Lower leg skin (tissue), 4 donors: ENCODE results near the gene VAV2. TPM values are rescaled to one million over a fixed set of nuclear protein-coding genes. Genes with fewer than 3 reads are reported as not detected.

ENCODE experiments used
- DNase-seq, 2 donors: peaks; one replicate each; pipeline ENCODE4 v3.0.0-alpha.2; 2019; ENCODE audit warnings: low spot score in 2 of 2
- H3K4me3 ChIP-seq: fragments of 200-600 bp; sonication (generic); 2 replicates; pipeline ENCODE4 v1.5.1; 2017; ENCODE audit warnings: mild to moderate bottlenecking, low read depth; ENCODE audit not compliant: poor library complexity, severe bottlenecking
- CTCF ChIP-seq, 3 donors: fragments of 450-650 bp; IDR thresholded peaks; one replicate each; pipeline ENCODE4 v1.5.1; 2016; ENCODE audit warnings: antibody characterized with exemption in 3 of 3, mild to moderate bottlenecking in 3 of 3, moderate library complexity in 2 of 3
- POLR2A ChIP-seq, 2 donors: fragments of 450-650 bp; IDR thresholded peaks; one replicate each; pipeline ENCODE4 v1.6.1; 2016 to 2017; ENCODE audit warnings: antibody characterized with exemption in 2 of 2, mild to moderate bottlenecking in 1 of 2, moderate library complexity in 1 of 2
- WGBS, 2 donors: methylation state at CpG; one replicate each; pipeline ENCODE4 v1.1.5; 2018; 5-methylcytosine and 5-hydroxymethylcytosine counted together
- intact Hi-C: fragments of 100-400 bp; cut with DNase I; formaldehyde crosslinking; loops from one replicate; pipeline ENCODE4 v1.15.0; 2023; ENCODE audit warnings: low total_unique reads
- total RNA-seq, 4 donors: library from RNA; depleted of rRNA; stranded (reverse); fragments of >200 nt; gene quantifications; one replicate each; pipeline ENCODE4 v1.1.0, GENCODE V29; 2016

The VAV2 gene
- total RNA-seq, 4 donors from 2014 or later = 6.8 to 9.1 (median 7.5) TPM

DNA sequence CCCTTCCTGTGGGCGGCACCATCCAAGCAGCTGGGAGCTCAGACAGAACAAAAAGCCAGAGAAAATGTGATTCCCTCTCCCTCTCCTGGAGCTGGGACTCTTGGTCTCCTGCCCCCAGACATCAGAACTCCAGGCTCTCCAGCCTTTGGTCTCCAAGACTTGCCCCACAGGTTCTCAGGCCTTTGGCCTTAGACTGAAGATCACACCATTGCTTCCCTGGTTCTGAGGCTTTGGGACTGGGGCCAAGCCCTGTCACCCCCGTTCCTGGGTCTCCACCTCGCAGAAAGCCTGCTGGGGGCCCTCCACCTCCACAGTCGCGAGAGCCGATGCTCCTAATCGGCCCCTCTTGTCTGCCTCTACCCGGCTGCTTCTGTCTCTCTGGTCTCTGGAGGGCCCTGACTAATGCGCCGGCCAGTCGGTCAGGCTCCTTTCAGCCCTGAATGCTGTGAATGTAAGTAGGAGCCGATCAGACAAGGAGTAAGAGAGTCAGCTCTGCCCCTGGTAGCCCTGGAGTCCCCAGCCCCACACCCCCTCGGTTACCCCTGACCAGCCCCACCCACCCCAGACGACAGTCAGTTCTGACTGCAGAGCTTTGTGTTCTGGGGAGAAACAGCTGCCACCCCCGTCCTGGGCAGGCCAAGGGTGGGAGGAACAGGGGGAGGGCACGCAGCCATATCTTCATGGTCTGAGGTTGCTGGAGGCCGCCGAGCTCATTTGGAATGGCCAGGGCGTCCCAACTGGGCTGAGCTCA, 57.5 kb downstream of the VAV2 start:
- no peak overlapping the region for H3K4me3 ChIP-seq
- TF ChIP-seq POLR2A (IDR thresholded peaks at IDR 0.05) (no peak), CTCF (IDR thresholded peaks at IDR 0.05) (no peak)
- DNase-seq = no peak
- WGBS, 2 donors = 86 to 88% methylated on average over 15 to 19 of the region's 19 CpGs
- intact Hi-C loops = no loop called here

DNA sequence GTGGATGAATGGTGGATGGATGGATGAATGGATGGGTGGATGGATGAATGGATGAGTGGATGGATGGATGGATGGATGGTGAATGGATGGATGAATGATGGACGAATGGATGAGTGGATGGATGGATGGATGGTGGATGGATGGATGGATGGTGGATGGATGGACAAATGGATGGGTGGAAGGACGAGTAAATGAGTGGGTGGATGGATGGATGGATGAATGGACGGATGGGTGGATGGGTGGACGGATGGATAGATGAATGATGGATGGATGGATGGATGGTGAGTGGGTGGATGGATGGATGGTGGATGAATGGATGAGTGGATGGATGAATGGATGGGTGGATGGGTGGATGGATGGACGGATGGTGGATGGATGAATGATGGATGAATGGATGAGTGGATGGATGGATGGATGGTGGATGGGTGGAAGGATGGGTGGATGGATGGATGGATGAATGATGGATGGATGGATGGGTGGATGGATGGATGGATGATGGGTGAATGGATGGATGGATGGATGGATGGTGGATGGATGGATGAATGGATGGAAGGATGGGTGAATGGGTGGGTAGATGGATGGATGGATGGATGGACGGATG, 58.6 kb downstream of the VAV2 start:
- WGBS, 2 donors = 81% methylated on average over 6 of the region's 6 CpGs
- intact Hi-C loops = no loop called here

DNA sequence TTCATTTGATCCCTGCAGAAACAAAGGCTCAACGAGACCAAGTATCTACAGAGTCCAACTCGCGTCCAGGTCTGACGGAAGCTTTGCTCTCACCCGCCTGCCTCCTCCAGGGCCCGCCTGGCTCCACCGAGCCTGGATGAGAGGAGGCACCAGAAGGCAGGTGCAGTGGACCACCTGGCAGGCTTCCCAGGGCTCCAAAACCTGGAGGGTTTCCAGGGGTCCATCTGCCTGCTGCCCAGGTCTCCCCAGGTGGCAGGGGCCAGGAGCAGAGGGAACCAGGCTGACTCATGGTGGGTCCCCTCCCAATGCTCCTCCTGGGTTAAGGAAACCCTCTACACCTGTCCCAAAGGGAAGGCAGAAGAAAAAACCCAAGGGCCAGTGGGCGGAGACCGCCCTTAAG, 59.5 kb downstream of the VAV2 start:
- H3K4me3 ChIP-seq = no peak overlapping the region
- 79 to 81% methylated on average over 8 of the region's 9 CpGs for WGBS, 2 donors
- intact Hi-C loops = no loop called here
- DNase-seq = no peak
- TF ChIP-seq CTCF (IDR thresholded peaks at IDR 0.05) = no peak
- no peak for TF ChIP-seq POLR2A (IDR thresholded peaks at IDR 0.05)

More for the DNA sequence above, 58.6 kb downstream of the VAV2 start:
- no peak for DNase-seq
- H3K4me3 ChIP-seq = no peak overlapping the region
- TF ChIP-seq POLR2A (IDR thresholded peaks at IDR 0.05) = no peak
- no peak for TF ChIP-seq CTCF (IDR thresholded peaks at IDR 0.05)

- intact Hi-C loops = no loop called here
- no peak overlapping the region for H3K4me3 ChIP-seq
- WGBS, 2 donors = 71 to 79% methylated on average over 13 to 15 of the region's 15 CpGs
- no peak for TF ChIP-seq POLR2A (IDR thresholded peaks at IDR 0.05)
- no peak for TF ChIP-seq CTCF (IDR thresholded peaks at IDR 0.05)
- DNase-seq = no peak
These were observed 59.9 kb downstream of the VAV2 start for GRCh38 chr9:133932181-133932580.

DNA sequence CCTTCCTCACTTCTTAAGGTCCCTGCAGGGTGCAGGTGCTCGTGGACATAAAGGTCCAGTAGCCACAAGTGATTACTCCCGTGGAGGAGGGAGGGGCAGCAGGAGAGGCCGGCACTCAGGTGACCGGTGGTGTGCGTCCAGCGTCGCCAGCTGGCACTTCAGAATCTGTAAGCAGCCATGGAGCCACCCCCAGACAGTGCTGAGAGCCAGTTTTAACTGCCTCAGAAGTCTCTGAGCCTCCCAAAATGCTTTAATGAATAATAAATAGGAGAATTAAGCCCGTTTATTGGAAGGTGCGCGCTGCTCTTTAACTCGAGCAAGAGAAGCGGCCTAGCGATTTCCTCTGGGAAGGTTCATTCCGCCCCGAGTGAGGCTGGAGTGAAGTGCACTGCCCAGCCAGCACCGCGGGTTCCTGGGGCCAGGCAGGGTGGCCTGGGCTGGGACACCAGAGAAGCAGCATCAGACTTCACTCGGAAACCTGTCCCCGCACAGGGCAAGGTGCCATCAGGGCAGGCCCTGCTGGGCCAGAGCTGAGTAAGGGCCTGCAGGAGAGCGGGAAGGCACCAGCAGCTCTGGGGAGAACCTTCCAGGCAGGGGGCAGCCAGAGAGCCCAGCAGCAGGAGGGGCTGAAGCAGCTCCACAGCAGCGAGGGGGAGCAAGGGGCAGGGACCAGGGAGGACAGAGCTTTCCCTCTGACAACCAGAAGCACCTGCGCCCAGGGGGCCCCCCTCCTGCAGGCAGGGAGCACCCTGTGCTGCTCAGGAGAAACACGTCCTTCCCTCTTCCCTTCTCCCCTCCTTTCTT, 61.2 kb downstream of the VAV2 start:
- H3K4me3 ChIP-seq = no peak overlapping the region
- no peak for DNase-seq
- intact Hi-C loops = no loop called here
- TF ChIP-seq POLR2A (IDR thresholded peaks at IDR 0.05) (no peak), CTCF (IDR thresholded peaks at IDR 0.05) (no peak)
- 81 to 83% methylated on average over 23 of the region's 23 CpGs for WGBS, 2 donors
